ENCODE measurements around the gene SOAT2.

Gene SOAT2

GRCh38 chr12:53151039-53151438 is 47.8 kb downstream of the SOAT2 start:
- no peak for TF ChIP-seq CTCF (IDR thresholded peaks at IDR 0.05; ENCODE audit: low read length)
- TF ChIP-seq EZH2 (optimal IDR thresholded peaks at IDR 0.05; ENCODE audit: low read depth, low read length), result no peak
- TF ChIP-seq EZH2phosphoT487 (IDR thresholded peaks at IDR 0.05; ENCODE audit: low read length), result no peak

GRCh38 chr12:53152390-53152789 is 49.1 kb downstream of the SOAT2 start:
- Histone ChIP-seq H2AFZ (ENCODE audit: low read length) (no peak overlapping the region), H4K20me1 (ENCODE audit: insufficient read depth, low read length) (no peaks in the 10 kb centered on the region), H3K27me3 (replicated peaks; ENCODE audit: insufficient read depth, low read length) (no peaks in the 10 kb centered on the region), H3K4me3 (ENCODE audit: low read length) (no peak overlapping the region), H3K9me2 (replicated peaks; ENCODE audit: insufficient read depth, low read length) (no peaks in the 10 kb centered on the region), H3K27ac (ENCODE audit: low read length) (no peak overlapping the region), H3K4me1 (ENCODE audit: low read length) (no peaks in the 10 kb centered on the region), H3K79me2 (ENCODE audit: low read length) (no peaks in the 10 kb centered on the region), H3F3A (ENCODE audit: insufficient read depth, low read length) (peaks cover 1% of the 10 kb centered on the region; the same call in 1 of the 2 replicates), H3K9ac (ENCODE audit: low read length) (no peak overlapping the region), H3K9me3 (replicated peaks; ENCODE audit: insufficient read depth, low read length) (no peaks in the 10 kb centered on the region), H3K36me3 (replicated peaks; ENCODE audit: insufficient read depth, low read length) (no peaks in the 10 kb centered on the region), H3K4me2 (ENCODE audit: low read depth, low read length) (no peak overlapping the region)
- no peak for TF ChIP-seq EZH2phosphoT487 (IDR thresholded peaks at IDR 0.05; ENCODE audit: low read length)
- no peak for TF ChIP-seq EZH2 (optimal IDR thresholded peaks at IDR 0.05; ENCODE audit: low read depth, low read length)
- no peak for TF ChIP-seq CTCF (IDR thresholded peaks at IDR 0.05; ENCODE audit: low read length)
- DNase-seq, result no peak

More at GRCh38 chr12:53151039-53151438, 47.8 kb downstream of the SOAT2 start:
- Histone ChIP-seq H3K4me2 (ENCODE audit: low read depth, low read length) (no peak overlapping the region), H2AFZ (ENCODE audit: low read length) (no peak overlapping the region), H3K79me2 (ENCODE audit: low read length) (no peaks in the 10 kb centered on the region), H3K9me3 (replicated peaks; ENCODE audit: insufficient read depth, low read length) (no peaks in the 10 kb centered on the region), H3K4me3 (ENCODE audit: low read length) (no peak overlapping the region), H3K9me2 (replicated peaks; ENCODE audit: insufficient read depth, low read length) (no peaks in the 10 kb centered on the region), H3K27me3 (replicated peaks; ENCODE audit: insufficient read depth, low read length) (no peaks in the 10 kb centered on the region), H3K27ac (ENCODE audit: low read length) (no peak overlapping the region), H3F3A (ENCODE audit: insufficient read depth, low read length) (peaks cover 5% of the 10 kb centered on the region; the same call in 1 of the 2 replicates), H4K20me1 (ENCODE audit: insufficient read depth, low read length) (no peaks in the 10 kb centered on the region), H3K4me1 (ENCODE audit: low read length) (no peaks in the 10 kb centered on the region), H3K36me3 (replicated peaks; ENCODE audit: insufficient read depth, low read length) (no peaks in the 10 kb centered on the region), H3K9ac (ENCODE audit: low read length) (no peak overlapping the region)
- no peak for DNase-seq

GRCh38 chr12:53159195-53159839 is 56.0 kb downstream of the SOAT2 start:
- Histone ChIP-seq H3K4me3 (ENCODE audit: low read length) (no peak overlapping the region), H3K27me3 (replicated peaks; ENCODE audit: insufficient read depth, low read length) (no peaks in the 10 kb centered on the region), H3K4me2 (ENCODE audit: low read depth, low read length) (peak overlapping the region; percentile 35; the same call in 1 of the 2 replicates), H4K20me1 (ENCODE audit: insufficient read depth, low read length) (no peaks in the 10 kb centered on the region), H3K9me2 (replicated peaks; ENCODE audit: insufficient read depth, low read length) (no peaks in the 10 kb centered on the region), H3K4me1 (ENCODE audit: low read length) (peaks cover 7% of the 10 kb centered on the region; the same call in 1 of the 2 replicates), H3K36me3 (replicated peaks; ENCODE audit: insufficient read depth, low read length) (no peaks in the 10 kb centered on the region), H3F3A (ENCODE audit: insufficient read depth, low read length) (0 out of 2 replicates have a peak, but pooled peaks cover 5% of the 10 kb centered on the region), H3K9ac (ENCODE audit: low read length) (no peak overlapping the region), H3K9me3 (replicated peaks; ENCODE audit: insufficient read depth, low read length) (no peaks in the 10 kb centered on the region), H3K27ac (ENCODE audit: low read length) (no peak overlapping the region), H2AFZ (ENCODE audit: low read length) (peak overlapping the region; percentile 41), H3K79me2 (ENCODE audit: low read length) (no peaks in the 10 kb centered on the region)
- TF ChIP-seq CTCF (IDR thresholded peaks at IDR 0.05; ENCODE audit: low read length), result peak; percentile 99
- no peak for TF ChIP-seq EZH2phosphoT487 (IDR thresholded peaks at IDR 0.05; ENCODE audit: low read length)
- TF ChIP-seq EZH2 (optimal IDR thresholded peaks at IDR 0.05; ENCODE audit: low read depth, low read length), result no peak
- DNase-seq, result peak; percentile 86
